WTC11 (cell line): ENCODE measurements around the gene URI1.

Experiments
- JUN ChIP-seq: sonication (generic); formaldehyde crosslinking; IDR thresholded peaks from 2 replicates; pipeline ENCODE4 v1.8.0; 2023; ENCODE audit warnings: mild to moderate bottlenecking, missing genetic modification reagents
- NR1H2 ChIP-seq: sonication (generic); formaldehyde crosslinking; IDR thresholded peaks from 2 replicates; pipeline ENCODE4 v1.9.0; 2021; ENCODE audit warnings: mild to moderate bottlenecking, moderate library complexity, missing genetic modification reagents
- NR2C2 ChIP-seq: sonication (generic); formaldehyde crosslinking; IDR thresholded peaks from 2 replicates; pipeline ENCODE4 v1.8.0; 2022; ENCODE audit warnings: mild to moderate bottlenecking, missing genetic modification reagents
- SMAD3 ChIP-seq: sonication (generic); formaldehyde crosslinking; IDR thresholded peaks from 2 replicates; pipeline ENCODE4 v1.8.0; 2022; ENCODE audit warnings: missing genetic modification reagents, mild to moderate bottlenecking, borderline replicate concordance
- TF ChIP-seq, protein P1 (sequence below): fragments of 200-600 bp; IDR thresholded peaks from 2 replicates; pipeline ENCODE4 v1.8.0; 2022; ENCODE audit warnings: antibody characterized with exemption
- TF ChIP-seq, protein P2 (sequence below): sonication (generic); formaldehyde crosslinking; IDR thresholded peaks from 2 replicates; pipeline ENCODE4 v1.8.1; 2023; ENCODE audit warnings: mild to moderate bottlenecking, missing genetic modification reagents, moderate library complexity
- TF ChIP-seq, protein P3 (sequence below): sonication (generic); formaldehyde crosslinking; IDR thresholded peaks from 2 replicates; pipeline ENCODE4 v1.8.0; 2023; ENCODE audit warnings: missing genetic modification reagents, mild to moderate bottlenecking, borderline replicate concordance

- TF ChIP-seq, protein P1, sequence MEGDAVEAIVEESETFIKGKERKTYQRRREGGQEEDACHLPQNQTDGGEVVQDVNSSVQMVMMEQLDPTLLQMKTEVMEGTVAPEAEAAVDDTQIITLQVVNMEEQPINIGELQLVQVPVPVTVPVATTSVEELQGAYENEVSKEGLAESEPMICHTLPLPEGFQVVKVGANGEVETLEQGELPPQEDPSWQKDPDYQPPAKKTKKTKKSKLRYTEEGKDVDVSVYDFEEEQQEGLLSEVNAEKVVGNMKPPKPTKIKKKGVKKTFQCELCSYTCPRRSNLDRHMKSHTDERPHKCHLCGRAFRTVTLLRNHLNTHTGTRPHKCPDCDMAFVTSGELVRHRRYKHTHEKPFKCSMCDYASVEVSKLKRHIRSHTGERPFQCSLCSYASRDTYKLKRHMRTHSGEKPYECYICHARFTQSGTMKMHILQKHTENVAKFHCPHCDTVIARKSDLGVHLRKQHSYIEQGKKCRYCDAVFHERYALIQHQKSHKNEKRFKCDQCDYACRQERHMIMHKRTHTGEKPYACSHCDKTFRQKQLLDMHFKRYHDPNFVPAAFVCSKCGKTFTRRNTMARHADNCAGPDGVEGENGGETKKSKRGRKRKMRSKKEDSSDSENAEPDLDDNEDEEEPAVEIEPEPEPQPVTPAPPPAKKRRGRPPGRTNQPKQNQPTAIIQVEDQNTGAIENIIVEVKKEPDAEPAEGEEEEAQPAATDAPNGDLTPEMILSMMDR, result no peak
- TF ChIP-seq, protein P2, sequence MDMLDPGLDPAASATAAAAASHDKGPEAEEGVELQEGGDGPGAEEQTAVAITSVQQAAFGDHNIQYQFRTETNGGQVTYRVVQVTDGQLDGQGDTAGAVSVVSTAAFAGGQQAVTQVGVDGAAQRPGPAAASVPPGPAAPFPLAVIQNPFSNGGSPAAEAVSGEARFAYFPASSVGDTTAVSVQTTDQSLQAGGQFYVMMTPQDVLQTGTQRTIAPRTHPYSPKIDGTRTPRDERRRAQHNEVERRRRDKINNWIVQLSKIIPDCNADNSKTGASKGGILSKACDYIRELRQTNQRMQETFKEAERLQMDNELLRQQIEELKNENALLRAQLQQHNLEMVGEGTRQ (CRISPR knock-in tag), result no peak
- no peak for TF ChIP-seq NR2C2
- no peak for TF ChIP-seq NR1H2 (CRISPR knock-in tag)
- TF ChIP-seq, protein P3, sequence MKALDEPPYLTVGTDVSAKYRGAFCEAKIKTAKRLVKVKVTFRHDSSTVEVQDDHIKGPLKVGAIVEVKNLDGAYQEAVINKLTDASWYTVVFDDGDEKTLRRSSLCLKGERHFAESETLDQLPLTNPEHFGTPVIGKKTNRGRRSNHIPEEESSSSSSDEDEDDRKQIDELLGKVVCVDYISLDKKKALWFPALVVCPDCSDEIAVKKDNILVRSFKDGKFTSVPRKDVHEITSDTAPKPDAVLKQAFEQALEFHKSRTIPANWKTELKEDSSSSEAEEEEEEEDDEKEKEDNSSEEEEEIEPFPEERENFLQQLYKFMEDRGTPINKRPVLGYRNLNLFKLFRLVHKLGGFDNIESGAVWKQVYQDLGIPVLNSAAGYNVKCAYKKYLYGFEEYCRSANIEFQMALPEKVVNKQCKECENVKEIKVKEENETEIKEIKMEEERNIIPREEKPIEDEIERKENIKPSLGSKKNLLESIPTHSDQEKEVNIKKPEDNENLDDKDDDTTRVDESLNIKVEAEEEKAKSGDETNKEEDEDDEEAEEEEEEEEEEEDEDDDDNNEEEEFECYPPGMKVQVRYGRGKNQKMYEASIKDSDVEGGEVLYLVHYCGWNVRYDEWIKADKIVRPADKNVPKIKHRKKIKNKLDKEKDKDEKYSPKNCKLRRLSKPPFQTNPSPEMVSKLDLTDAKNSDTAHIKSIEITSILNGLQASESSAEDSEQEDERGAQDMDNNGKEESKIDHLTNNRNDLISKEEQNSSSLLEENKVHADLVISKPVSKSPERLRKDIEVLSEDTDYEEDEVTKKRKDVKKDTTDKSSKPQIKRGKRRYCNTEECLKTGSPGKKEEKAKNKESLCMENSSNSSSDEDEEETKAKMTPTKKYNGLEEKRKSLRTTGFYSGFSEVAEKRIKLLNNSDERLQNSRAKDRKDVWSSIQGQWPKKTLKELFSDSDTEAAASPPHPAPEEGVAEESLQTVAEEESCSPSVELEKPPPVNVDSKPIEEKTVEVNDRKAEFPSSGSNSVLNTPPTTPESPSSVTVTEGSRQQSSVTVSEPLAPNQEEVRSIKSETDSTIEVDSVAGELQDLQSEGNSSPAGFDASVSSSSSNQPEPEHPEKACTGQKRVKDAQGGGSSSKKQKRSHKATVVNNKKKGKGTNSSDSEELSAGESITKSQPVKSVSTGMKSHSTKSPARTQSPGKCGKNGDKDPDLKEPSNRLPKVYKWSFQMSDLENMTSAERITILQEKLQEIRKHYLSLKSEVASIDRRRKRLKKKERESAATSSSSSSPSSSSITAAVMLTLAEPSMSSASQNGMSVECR, result no peak
- no peak for TF ChIP-seq JUN (CRISPR knock-in tag)
- TF ChIP-seq SMAD3, result no peak
Measured at GRCh38 chr19:29926801-29927200, 15.2 kb upstream of the URI1 start.
